Activated CD4-positive, alpha-beta T cell treated with anti-CD3 and anti-CD28 coated beads, Interleukin-2, amount 50 U/mL, for 1 hour (primary cell): ENCODE results near the gene TBC1D2B.

Experiments
- DNase-seq: peaks from one replicate; pipeline ENCODE4 v3.0.0-alpha.2; 2020

Gene TBC1D2B

GRCh38 chr15:78052001-78052401 lies 25.5 kb downstream of the TBC1D2B start:
- no peak for DNase-seq

DNA sequence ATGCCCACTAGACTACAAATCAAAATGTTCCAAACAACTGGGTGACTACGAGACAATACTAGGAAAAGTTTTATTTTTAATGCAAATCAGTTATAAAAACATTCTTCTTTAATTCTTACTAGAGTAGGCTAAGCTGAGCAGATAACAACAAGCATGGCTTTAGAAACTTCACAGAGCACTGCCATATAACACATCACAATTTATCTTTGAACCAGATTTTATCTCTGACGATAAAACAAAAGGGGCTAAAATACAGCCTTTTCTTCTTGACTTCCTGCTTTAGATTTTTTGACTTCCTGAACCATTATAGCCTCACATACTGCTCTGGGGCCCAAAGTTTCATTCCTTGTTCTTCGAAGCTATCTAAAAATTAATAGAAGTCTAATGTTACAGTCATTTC lies 25.9 kb downstream of the TBC1D2B start:
- no peak for DNase-seq

DNA sequence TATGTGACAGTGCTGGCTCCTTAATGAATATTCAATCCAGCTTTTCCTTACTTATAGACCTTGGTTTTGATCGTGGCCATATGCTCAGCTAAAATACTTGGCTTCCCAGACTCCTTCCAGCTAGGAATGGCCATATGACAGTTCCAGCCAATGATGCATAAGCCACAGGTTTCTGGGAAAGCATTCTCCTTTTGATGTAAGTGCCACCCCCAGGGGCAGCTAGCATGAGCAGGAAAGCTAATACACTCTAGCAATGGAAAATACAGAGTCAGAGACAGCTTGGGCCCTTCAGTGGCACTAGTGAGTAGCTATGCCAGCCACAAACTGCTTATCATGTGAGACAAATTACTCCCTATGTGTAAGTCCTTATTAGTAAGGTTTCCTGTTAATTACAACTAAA lies 26.7 kb downstream of the TBC1D2B start:
- DNase-seq = no peak

DNA sequence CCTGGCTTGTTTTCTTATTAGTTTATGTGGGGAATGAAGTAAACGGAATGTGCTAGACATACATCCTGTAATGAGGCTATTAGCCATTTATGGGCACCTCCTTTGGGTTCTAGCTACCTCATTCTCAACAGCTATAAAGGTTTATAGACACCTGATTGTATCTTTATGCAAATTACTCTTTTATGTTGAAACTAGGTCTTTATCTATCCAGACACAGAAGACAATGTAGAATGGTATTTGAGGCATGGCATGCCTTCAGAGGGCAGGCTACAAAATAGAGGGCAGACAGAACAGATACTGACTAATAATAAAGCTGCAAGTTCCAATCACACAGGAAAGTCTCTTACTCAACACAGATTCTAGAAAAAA lies 27.1 kb downstream of the TBC1D2B start:
- no peak for DNase-seq

GRCh38 chr15:78049691-78050440 lies 27.6 kb downstream of the TBC1D2B start:
- no peak for DNase-seq

DNA sequence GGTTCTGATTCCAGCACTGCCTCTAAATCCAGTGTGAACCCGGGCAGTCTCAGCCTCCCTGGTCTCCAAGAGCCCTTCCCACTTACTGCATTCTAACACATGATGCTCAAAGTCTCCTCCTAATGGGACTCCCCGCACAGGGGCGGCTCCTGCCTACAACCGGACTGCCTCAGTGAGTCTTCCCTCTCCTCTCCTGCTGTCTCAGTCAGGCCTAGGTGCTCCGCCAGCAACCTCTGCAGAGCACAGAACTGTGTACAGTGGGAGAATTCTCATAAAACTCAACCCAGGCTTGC lies 28.9 kb downstream of the TBC1D2B start:
- DNase-seq = no peak

DNA sequence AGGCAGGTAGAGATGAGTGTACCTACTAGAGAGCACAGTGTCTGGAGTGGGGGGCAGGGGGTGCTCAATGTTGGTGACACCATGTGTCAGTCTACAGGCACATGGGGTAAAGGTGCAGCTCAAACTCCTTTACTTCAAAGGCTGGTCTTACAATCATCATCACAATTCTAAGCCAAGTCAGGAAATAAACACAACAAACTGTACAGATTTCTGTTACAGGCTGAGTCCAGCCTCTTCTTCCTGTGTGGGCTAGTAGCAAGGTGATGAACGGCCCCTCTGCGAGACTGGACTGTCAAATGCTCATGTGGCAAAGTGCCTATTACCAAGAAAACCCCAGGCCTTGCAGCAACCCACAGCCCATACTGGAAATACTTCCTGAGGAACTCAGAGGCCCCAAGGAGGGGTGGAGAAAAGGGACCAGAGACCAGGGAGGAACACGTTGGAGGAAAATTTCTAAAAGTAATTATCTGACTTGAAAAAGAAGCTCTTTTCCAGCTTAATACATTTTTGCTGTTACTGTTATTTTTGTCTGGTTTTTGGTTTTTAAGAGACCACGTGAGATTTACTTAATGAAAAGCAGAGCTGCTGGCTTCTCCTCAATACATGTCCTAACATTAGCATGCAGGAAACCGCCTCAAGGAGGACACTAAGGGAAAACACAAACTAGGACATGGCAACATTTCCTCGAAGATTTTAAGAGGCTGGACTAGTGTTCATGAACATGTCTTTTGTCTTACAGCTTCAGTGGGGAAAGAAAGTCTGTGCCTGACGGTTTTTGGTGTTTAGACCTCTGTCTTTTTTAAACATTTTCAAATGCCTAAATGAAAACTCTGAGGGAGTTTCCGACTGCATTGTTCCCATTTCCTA lies 29.5 kb downstream of the TBC1D2B start:
- peak; percentile 44 for DNase-seq

DNA sequence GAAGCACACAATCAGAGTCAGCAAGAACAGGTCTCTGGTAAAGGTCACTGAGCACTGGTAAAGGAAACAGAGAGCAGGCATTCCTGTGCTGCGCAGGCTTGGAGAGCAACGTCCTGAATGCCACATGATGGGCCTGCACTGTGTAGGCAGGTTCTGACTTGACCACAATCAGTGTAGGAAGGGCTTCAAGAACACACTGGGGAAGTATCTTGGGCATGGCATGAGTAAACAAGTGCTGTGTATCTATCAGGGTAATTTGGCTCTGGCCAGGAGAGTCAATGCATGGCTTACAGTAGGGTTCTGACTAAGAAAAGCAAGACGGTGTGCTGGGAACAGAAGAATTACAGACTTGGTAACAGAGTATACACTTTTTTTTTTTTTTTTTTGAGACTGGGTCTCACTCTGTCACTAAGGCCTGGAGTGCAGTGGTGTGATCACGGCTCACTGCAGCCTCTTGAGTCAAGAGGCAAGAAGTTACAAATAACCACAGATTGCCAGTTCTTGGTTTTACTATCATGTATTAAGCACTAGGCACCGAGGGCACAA lies 30.6 kb downstream of the TBC1D2B start:
- DNase-seq = no peak

- no peak for DNase-seq
Measured at GRCh38 chr15:78045189-78045588, 32.3 kb downstream of the TBC1D2B start.

GRCh38 chr15:78044407-78045155 lies 32.9 kb downstream of the TBC1D2B start:
- DNase-seq = no peak

GRCh38 chr15:78041946-78042345 lies 35.6 kb downstream of the TBC1D2B start:
- DNase-seq = no peak

GRCh38 chr15:78040653-78041244 lies 36.8 kb downstream of the TBC1D2B start:
- DNase-seq = no peak

DNA sequence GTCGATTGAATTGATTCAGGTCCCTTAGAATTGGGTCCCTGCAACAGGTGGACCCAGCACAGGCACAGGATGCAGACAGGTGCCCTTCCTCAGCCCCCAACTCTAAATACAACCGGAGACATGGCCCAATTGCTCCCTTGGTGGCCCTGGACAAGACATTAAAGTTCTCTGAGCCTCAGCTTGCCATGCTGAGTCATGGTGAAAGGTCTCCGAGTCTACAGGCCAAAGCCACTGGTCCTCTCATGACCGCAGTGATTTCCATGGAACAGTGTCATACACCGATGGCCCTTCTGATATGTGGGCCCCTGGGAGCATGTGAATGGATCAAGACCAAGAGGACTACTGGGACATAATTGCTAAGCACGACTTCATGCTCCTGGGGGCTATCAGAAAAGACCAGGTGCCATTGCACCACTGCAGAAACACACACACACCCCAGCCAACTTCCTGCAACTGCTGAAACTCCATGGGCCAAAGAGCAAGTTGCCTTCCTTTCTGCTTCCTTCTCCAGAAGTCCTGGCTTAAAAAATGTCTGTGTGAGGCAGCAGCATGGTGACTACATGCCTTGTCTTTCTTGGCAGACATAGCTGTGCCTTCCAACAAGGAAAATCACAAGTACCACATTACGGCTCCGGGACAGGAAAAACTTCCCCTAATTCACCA lies 38.8 kb downstream of the TBC1D2B start:
- no peak for DNase-seq

- no peak for DNase-seq
Measured at GRCh38 chr15:78037779-78038305, 39.7 kb downstream of the TBC1D2B start.

DNA sequence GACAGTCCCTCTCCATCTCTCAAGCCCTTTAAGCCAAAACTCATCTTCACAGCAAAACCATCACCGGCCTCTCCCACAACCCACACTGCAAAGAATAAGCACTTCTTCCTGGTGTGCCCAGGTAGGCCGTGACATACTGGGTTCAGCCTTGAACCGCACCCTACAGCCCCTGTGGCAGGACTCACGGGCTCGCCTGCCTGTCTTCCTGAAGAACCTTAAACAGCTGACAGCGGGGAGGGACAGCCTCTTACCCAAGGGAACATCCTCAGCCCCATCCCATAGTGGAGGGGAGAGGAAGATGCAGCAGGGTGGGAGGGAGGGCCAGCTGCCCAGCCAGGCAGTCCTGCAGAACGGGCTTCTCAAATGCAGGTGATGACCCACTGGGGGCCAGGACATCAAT lies 40.2 kb downstream of the TBC1D2B start:
- DNase-seq = no peak

GRCh38 chr15:78035861-78036476 lies 41.5 kb downstream of the TBC1D2B start:
- DNase-seq = no peak

DNA sequence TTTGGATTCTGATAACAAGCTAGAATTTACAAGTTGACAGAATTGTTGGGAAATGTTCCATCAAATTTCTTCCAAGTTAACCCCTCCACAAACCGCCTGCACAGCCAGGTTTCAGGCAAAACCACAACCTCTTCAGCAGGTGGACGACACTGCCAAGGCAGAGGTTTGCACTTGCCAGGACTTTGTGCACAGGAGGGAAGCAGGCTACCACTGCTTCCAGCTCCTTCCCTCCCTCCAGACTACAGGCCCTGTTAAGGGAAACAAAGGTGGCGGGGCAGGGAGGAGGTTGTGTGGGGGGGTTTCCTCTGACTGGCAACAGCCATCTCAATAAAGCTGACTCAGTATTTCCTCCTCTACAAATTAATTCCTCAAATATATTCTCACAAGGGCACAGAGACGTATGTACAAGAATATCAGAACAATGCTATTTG lies 42.2 kb downstream of the TBC1D2B start:
- peak; percentile 44 for DNase-seq

- peak; percentile 80 for DNase-seq
Measured at GRCh38 chr15:78034495-78035191, 42.9 kb downstream of the TBC1D2B start.

DNA sequence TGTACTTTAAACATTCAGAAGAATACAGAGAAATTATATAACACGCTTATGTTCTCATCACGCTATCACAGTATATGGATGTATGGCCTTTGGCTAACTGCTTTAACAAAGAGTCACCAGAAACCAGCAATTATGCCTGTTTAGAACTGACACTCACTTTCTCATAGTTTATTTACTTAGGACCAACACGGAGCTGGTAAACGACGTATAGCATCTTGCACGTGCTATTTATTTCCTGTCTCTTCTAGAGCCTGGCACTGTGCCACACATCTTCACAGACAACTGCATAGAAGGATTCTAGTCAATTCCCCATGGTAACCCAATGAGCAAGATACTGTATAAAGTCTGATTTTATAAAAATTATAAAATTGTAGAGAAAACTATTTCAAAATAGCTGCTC lies 43.6 kb downstream of the TBC1D2B start:
- peak; percentile 66 for DNase-seq

GRCh38 chr15:78032671-78033070 lies 44.8 kb downstream of the TBC1D2B start:
- DNase-seq = no peak

- DNase-seq = no peak
Measured at GRCh38 chr15:78024883-78025282, 52.6 kb downstream of the TBC1D2B start.
